Retinal pigment epithelial cell (primary cell): ENCODE measurements around the gene MCRIP1.

ENCODE experiments used
- DNase-seq: peaks from one replicate; pipeline ENCODE4 v3.0.0-alpha.2; 2010; ENCODE audit warnings: low read depth
- H3K4me3 ChIP-seq: 2 replicates; pipeline ENCODE4 v1.5.1; 2011; ENCODE audit warnings: mild to moderate bottlenecking, low read length, control low read depth, moderate library complexity
- TF ChIP-seq, protein P1 (sequence below): conservative IDR thresholded peaks from 2 replicates; pipeline ENCODE4 v1.5.1; 2011; ENCODE audit warnings: low read depth, low read length, control low read depth, inconsistent platforms

Gene MCRIP1

DNA sequence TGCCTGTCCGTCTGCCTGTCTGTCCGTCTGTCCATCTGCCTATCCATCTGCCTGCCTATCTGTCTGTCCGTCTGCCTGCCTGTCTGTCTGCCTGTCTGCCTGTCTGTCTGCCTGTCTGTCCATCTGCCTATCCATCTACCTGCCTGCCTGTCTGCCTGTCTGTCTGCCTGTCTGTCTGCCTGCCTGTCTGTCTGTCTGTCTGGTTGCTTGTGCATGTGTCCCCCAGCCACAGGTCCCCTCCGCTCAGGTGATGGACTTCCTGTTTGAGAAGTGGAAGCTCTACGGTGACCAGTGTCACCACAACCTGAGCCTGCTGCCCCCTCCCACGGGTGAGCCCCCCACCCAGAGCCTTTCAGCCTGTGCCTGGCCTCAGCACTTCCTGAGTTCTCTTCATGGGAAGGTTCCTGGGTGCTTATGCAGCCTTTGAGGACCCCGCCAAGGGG, 23.5 kb downstream of the MCRIP1 start:
- no peak for DNase-seq
- TF ChIP-seq, protein P1, sequence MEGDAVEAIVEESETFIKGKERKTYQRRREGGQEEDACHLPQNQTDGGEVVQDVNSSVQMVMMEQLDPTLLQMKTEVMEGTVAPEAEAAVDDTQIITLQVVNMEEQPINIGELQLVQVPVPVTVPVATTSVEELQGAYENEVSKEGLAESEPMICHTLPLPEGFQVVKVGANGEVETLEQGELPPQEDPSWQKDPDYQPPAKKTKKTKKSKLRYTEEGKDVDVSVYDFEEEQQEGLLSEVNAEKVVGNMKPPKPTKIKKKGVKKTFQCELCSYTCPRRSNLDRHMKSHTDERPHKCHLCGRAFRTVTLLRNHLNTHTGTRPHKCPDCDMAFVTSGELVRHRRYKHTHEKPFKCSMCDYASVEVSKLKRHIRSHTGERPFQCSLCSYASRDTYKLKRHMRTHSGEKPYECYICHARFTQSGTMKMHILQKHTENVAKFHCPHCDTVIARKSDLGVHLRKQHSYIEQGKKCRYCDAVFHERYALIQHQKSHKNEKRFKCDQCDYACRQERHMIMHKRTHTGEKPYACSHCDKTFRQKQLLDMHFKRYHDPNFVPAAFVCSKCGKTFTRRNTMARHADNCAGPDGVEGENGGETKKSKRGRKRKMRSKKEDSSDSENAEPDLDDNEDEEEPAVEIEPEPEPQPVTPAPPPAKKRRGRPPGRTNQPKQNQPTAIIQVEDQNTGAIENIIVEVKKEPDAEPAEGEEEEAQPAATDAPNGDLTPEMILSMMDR, result no peak
- no peak overlapping the region for H3K4me3 ChIP-seq

DNA sequence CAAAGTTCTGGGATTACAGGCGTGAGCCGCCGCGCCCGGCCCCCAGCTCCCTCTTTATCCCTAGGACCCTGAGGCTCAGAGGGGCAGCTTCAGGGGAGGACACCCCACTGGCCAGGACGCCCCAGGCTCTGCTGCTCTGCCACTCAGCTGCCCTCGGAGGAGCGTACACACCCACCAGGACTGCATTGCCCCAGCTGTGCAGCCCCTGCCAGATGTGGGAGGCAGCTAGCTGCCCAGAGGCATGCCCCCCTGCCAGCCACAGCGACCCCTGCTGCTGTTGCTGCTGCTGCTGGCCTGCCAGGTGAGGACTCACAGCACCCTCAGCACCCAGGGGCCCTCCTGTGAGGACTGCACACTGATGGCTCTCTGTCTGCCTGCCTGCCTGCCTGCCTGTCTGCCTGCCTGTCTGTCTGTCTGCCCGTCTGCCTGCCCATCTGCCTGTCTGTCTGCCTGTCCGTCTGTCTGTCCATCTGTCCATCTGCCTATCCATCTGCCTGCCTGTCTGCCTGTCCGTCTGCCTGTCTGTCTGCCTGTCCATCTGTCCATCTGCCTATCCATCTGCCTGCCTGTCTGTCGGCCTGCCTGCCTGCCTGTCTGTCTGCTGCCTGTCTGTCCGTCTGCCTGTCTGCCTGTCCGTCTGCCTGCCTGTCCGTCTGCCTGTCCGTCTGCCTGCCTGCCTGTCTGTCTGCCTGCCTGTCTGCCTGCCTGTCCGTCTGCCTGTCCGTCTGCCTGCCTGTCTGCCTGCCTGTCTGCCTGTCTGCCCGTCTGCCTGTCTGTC, 24.1 kb downstream of the MCRIP1 start:
- no peak overlapping the region for H3K4me3 ChIP-seq
- TF ChIP-seq, protein P1, result peak; percentile 21
- no peak for DNase-seq

DNA sequence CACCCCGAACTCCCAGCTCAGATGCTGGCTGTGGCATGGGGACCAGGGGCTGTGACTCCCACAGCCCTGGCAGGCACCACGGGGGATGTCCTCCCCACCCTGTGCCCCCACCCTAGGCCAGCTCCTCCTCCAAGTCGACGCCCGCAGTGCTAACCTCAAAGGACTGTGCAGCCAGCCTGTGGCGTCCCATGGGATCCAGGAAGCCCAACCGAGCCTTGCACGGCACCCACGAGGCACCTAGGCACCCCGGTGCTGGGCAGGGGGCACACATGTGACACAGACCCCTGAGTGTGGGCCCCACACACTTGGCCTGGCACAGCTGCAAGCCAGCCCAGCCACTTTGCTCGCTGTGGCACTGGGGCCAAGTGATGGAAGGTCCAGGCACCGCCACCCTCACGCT, 25.3 kb downstream of the MCRIP1 start:
- TF ChIP-seq, protein P1, result no peak
- DNase-seq, result no peak
- H3K4me3 ChIP-seq, result no peak overlapping the region

DNA sequence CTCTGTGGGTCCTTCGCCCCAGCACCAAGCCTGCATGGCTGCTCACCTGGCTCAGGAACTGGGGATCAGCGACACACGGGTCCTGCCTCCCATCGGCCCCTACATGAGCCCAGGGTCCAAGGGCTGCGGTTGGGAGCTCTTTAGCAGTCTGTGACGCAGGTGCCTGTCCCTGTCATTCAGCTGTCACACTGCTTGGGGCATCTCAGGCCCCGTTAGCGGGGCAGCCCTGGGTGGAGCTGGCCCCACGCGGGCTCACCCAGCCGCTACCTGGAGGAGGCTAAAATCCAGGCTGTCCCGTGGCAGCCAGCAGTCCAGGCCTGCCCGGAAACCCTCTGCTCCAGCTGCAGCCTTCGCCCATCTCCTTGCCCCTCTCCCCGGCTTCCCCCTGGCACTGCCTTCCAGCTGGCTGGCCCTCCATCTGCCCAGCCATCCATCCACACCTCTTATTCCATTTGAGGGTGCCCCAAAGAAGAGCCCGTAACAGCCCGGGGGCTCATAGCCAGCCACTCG, 25.8 kb downstream of the MCRIP1 start:
- no peak overlapping the region for H3K4me3 ChIP-seq
- TF ChIP-seq, protein P1, result no peak
- DNase-seq, result no peak

DNA sequence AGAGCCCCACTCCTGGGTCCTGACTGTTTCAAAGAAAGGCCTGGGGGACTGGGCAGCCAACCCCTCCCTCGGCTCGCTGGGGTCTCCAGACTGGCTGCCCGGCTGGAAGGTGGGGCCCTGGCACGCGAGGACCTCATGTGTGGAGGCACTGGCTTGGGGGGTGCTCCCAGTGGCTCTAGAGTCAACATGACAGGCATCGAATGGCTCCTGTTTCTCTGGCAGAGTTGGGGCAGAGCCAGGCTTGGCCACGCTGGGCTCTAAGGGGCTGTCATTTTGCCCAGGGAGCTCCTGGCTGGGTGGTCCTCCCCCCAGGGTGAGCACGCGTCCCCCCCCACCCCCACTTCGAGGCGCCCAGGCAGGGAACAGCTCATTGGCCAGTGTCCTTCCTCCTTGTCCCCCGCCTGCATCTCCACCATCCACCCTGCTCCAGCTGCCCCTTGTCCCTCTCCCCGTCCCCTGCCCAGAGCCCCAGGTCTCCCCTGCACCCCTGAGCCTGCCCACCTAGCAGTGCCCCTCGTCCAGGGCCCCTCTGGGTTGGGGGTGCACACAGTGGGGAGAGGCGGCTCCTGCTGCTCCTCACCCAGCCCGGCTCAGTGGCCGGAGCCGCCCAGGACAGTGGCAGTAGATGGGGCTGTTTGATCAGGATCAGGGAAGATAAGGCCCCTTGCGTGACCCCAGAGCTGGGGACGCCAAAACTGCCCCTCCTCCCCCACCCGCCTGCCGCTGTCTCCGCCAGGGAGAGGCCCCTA, 26.5 kb downstream of the MCRIP1 start:
- TF ChIP-seq, protein P1, result no peak
- H3K4me3 ChIP-seq, result no peak overlapping the region
- DNase-seq, result no peak

DNA sequence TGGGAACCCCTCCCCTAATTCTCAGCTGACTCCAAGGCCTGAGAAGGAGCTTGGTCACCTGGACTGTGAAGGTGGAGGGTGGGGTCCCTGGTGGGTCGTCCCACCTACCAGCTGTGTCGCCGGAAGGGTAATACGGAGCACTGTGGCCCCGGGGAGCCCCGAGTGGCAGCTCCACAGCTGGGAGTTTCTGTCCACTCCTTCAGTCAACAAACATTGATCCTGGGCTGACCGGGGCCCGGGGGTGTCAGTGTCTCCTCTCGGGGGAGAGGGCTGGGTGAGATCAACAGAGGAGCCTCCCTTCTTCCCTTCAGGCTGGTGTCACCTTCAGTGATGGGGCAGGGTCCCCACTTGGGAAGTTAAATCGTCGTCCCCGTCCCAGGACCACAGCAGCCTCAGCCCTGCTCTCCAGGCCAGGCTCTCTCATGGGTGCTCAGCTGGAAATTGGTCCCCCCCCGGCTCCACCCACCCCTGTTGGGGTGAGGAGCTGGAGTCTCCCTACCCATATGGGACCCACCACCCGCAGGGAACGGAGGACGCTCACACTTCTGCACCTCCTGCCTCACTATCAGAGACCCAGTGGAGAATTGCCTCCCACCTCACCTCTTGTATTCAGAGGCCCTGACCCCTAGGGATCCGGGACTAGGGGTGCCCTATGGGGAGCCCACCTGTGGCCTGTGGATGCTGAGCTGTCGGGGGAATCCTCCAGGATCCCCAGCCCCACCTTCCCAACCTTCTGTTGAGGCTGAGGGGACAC, 27.2 kb downstream of the MCRIP1 start:
- no peak overlapping the region for H3K4me3 ChIP-seq
- DNase-seq, result no peak
- TF ChIP-seq, protein P1, result no peak
